Natural killer cell treated with Interleukin-12 subunit alpha and Interleukin-12 subunit beta and Interleukin-15 and Interleukin-18, amount 100 ng/mL, for 72 hours (primary cell): ENCODE data around the gene ANKZF1. TPM values are rescaled to one million over a fixed set of nuclear protein-coding genes. Genes with fewer than 3 reads are reported as not detected.

Experiments
- ATAC-seq, 2 donors: fragments of 150-1000 bp; cut with Tn5 transposase in 1 of 2; sonication (Bioruptor Pico), chemical (Tn5 transposase) in 1 of 2; 2 replicates each; pipeline ENCODE4 v1.10.0; 2021
- DNase-seq: peaks from one replicate; pipeline ENCODE4 v3.0.0; 2022; ENCODE audit warnings: low spot score
- H3K27ac Mint-ChIP-seq, 2 donors: 1 replicate in 1 of 2; 2 replicates in 1 of 2; pipeline ENCODE4 v1.8.0; 2022; ENCODE audit warnings: mixed read lengths in 2 of 2, mild to moderate bottlenecking in 1 of 2, moderate library complexity in 1 of 2
- H3K27me3 Mint-ChIP-seq, 2 donors: 1 replicate in 1 of 2; 2 replicates in 1 of 2; pipeline ENCODE4 v1.8.0; 2022; ENCODE audit warnings: mixed read lengths in 2 of 2
- H3K36me3 Mint-ChIP-seq: one replicate; pipeline ENCODE4 v1.8.0; 2022; ENCODE audit warnings: mixed read lengths
- H3K4me1 Mint-ChIP-seq, 2 donors: 1 replicate in 1 of 2; 2 replicates in 1 of 2; pipeline ENCODE4 v1.8.0; 2022; ENCODE audit warnings: low read depth in 2 of 2, mixed read lengths in 2 of 2, mild to moderate bottlenecking in 1 of 2
- H3K4me3 Mint-ChIP-seq: one replicate; pipeline ENCODE4 v1.8.0; 2022; ENCODE audit warnings: mixed read lengths
- H3K9me3 Mint-ChIP-seq: 2 replicates; pipeline ENCODE4 v1.8.0; 2022; ENCODE audit warnings: mixed read lengths
- total RNA-seq, 2 donors: library from RNA; stranded (reverse); gene quantifications; one replicate each; pipeline ENCODE4 v1.2.3, GENCODE V29; 2022

ANKZF1 gene
- total RNA-seq, 2 donors from 2014 or later, result 82.5 to 87.6 TPM

DNA sequence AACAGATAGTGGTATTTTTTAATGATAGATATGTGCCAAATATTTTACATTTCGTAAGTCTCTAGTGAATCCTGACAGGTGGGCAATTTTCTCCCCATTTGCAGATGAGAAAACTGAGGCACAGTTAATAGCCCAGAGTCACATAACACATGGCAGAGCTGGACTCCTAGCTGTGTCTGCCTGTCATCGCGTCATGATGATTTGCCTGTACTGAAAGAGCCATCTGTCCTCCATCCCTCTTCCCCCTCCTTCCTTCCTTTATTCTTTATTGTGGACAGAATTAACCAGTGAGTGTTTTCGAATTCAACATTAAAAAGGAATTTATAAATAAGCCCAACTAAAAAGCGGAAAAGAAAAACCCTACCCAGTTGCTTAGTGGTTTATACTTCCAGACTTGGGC is 52.8 kb downstream of the ANKZF1 start:
- Mint-ChIP-seq H3K36me3 (peaks cover 6% of the 10 kb centered on the region), H3K4me1 (peaks cover 33 to 34% of the 10 kb centered on the region in 2 donors), H3K9me3 (no peaks in the 10 kb centered on the region), H3K27ac (peak overlapping the region in 1 of 2 donors; percentile 23), H3K4me3 (no peak overlapping the region), H3K27me3 (no peaks in the 10 kb centered on the region)
- DNase-seq, result no peak
- no peak for ATAC-seq

DNA sequence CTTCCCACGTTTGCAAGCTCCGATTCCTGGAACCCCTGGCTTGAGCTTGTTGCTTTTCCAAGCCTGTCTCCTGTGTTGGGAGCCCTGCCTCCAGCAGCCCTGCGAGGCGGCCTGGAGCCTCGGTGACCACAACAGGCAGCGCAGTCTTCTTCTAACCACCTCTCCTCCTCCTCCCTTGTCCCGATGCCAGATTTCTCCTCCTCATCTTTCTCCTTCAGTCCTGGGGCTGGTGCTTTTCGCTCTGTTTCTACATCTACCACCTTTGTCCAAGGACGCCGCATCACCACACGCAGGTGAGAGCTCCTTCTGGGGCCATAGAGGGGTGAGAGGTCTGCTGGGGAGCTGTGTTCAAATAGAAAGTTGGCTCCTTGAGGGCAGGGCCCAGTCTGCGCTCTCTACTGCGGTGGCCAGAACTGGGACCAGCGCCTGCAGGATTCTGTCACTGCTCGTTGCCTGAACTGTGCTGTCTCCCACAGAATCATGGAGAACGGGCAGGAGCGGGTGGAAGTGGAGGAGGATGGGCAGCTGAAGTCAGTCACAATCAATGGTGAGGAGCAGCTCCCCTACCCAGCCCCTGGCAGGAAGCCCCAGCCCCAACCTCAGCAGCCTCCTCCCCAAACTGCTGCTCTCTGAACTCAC is 53.5 kb downstream of the ANKZF1 start:
- Mint-ChIP-seq H3K4me3 (no peak overlapping the region), H3K9me3 (no peaks in the 10 kb centered on the region), H3K27me3 (no peaks in the 10 kb centered on the region), H3K36me3 (peaks cover 6% of the 10 kb centered on the region), H3K4me1 (peaks cover 27 to 29% of the 10 kb centered on the region in 2 donors), H3K27ac (peak overlapping the region in 1 of 2 donors; percentile 23)
- no peak for DNase-seq
- no peak for ATAC-seq

DNA sequence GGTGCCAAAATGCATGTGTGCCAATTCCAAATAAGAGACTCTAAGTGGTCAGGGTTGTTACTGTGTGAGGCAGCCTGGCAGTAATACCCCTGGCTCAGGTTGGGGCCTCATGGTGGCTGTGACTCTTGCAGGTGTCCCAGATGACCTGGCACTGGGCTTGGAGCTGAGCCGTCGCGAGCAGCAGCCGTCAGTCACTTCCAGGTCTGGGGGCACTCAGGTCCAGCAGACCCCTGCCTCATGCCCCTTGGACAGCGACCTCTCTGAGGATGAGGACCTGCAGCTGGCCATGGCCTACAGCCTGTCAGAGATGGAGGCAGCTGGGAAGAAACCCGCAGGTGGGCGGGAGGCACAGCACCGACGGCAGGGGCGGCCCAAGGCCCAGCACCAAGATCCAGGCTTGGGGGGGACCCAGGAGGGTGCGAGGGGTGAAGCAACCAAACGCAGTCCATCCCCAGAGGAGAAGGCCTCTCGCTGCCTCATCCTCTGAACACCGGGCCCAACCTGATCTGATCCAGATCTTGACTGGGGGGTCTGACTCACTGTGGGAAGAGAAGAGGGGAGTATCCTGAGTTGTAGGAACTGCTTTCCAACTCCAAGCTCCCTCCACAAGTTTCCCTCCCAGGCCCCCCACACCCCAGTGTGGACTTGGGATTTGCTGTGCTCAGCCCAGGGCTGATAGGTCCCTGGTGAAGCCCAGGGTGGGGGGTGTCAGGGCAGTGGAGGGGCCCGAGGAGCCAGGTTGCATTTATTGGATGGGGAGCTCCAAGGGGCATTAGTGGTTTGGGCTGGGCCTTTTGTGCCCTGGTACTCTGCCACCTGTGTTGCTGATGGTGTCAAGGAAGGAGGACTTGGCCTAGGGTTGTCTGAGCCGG is 55.1 kb downstream of the ANKZF1 start:
- no peak overlapping the region for H3K4me3 Mint-ChIP-seq
- H3K27ac Mint-ChIP-seq, result no peak overlapping the region
- H3K36me3 Mint-ChIP-seq, result peaks cover 6% of the 10 kb centered on the region
- peaks cover 14 to 17% of the 10 kb centered on the region in 2 donors for H3K4me1 Mint-ChIP-seq
- ATAC-seq (no peak), DNase-seq (no peak)
- H3K9me3 Mint-ChIP-seq, result no peaks in the 10 kb centered on the region
- H3K27me3 Mint-ChIP-seq, result no peaks in the 10 kb centered on the region

DNA sequence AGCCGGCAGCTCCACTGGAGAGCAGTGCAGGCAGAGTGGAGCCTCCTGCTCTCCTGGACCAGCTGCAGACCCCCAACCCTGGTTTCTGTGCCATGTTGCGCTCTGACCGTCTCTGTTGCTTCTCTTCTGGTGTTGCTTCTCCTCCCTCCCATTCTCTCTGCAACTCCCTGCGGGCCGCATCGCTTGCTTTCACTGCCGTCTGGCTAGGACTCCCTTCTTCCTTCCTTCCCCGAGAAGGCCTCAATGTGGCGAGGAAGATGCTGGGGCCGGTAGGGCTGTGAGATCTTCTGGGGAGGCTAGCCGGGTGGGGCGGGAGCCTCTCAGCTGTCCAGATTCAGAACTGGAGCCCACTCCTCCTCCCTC is 55.7 kb downstream of the ANKZF1 start:
- DNase-seq, result no peak
- peaks cover 8 to 12% of the 10 kb centered on the region in 2 donors for H3K4me1 Mint-ChIP-seq
- H3K36me3 Mint-ChIP-seq, result peaks cover 6% of the 10 kb centered on the region
- ATAC-seq, result no peak
- no peaks in the 10 kb centered on the region for H3K9me3 Mint-ChIP-seq
- H3K27me3 Mint-ChIP-seq, result no peaks in the 10 kb centered on the region
- H3K4me3 Mint-ChIP-seq, result no peak overlapping the region
- H3K27ac Mint-ChIP-seq, result no peak overlapping the region

GRCh38 chr2:219285894-219286425 is 56.4 kb downstream of the ANKZF1 start:
- H3K4me1 Mint-ChIP-seq, result peaks cover 7 to 11% of the 10 kb centered on the region in 2 donors
- H3K4me3 Mint-ChIP-seq, result no peak overlapping the region
- no peaks in the 10 kb centered on the region for H3K27me3 Mint-ChIP-seq
- DNase-seq (no peak), ATAC-seq (no peak)
- H3K9me3 Mint-ChIP-seq, result no peaks in the 10 kb centered on the region
- peaks cover 6% of the 10 kb centered on the region for H3K36me3 Mint-ChIP-seq
- no peak overlapping the region for H3K27ac Mint-ChIP-seq

Other genes starting within 250 kb of the ANKZF1 start
- gene FEV, start 244.6 kb upstream of the ANKZF1 start, total RNA-seq, result not detected
- not detected for gene CRYBA2, start 236.4 kb upstream of the ANKZF1 start, total RNA-seq
- not detected for gene CFAP65, start 188.3 kb upstream of the ANKZF1 start, total RNA-seq
- under 1 TPM in 1 of 2 donors, not detected in 1; 0.28 TPM for gene IHH, start 168.9 kb upstream of the ANKZF1 start, total RNA-seq
- 10 to 100 TPM; 17.9 to 18.8 TPM for gene NHEJ1, start 69.0 kb upstream of the ANKZF1 start, total RNA-seq
- 1 to 10 TPM; 2.4 to 3.3 TPM for gene SLC23A3, start 59.8 kb upstream of the ANKZF1 start, total RNA-seq
- gene CNPPD1, start 52.9 kb upstream of the ANKZF1 start, total RNA-seq, result 10 to 100 TPM; 60.8 to 68.5 TPM
- 10 to 100 TPM; 69.3 to 79.8 TPM for gene RETREG2, start 51.5 kb upstream of the ANKZF1 start, total RNA-seq
- gene ZFAND2B, start 23.0 kb upstream of the ANKZF1 start, total RNA-seq, result 10 to 100 TPM; 40.4 to 51.8 TPM
- 10 to 100 TPM; 16.7 to 18.1 TPM for gene ABCB6, start 10.8 kb upstream of the ANKZF1 start, total RNA-seq
- 10 to 100 TPM; 43.0 to 52.7 TPM for gene ATG9A, start 170 bp upstream of the ANKZF1 start, total RNA-seq
- 1 to 10 TPM; 3.5 to 3.6 TPM for gene GLB1L, start 15.6 kb downstream of the ANKZF1 start, total RNA-seq
- 10 to 100 TPM; 26.8 to 27.8 TPM for gene STK16, start 15.7 kb downstream of the ANKZF1 start, total RNA-seq
- not detected for gene TUBA4B, start 23.4 kb downstream of the ANKZF1 start, total RNA-seq
- gene TUBA4A, start 24.1 kb downstream of the ANKZF1 start, total RNA-seq, result 100 to 1,000 TPM; 159 to 161 TPM
- 10 to 100 TPM; 43.4 to 47.9 TPM for gene DNAJB2, start 49.6 kb downstream of the ANKZF1 start, total RNA-seq
- not detected for gene PTPRN, start 79.6 kb downstream of the ANKZF1 start, total RNA-seq
- gene RESP18, start 102.9 kb downstream of the ANKZF1 start, total RNA-seq, result not detected
- gene DNPEP, start 158.1 kb downstream of the ANKZF1 start, total RNA-seq, result 100 to 1,000 TPM in 1 of 2 donors, 10 to 100 TPM in 1; 85.3 to 116 TPM
- not detected for gene DES, start 188.6 kb downstream of the ANKZF1 start, total RNA-seq
- gene SPEG, start 205.0 kb downstream of the ANKZF1 start, total RNA-seq, result under 1 TPM in 1 of 2 donors, not detected in 1; 0.86 TPM